ENCODE results near the gene ZBTB38. TPM values are rescaled to one million over a fixed set of nuclear protein-coding genes. Genes with fewer than 3 reads are reported as not detected.

Gene ZBTB38
- total and polyA plus RNA-seq, 2 of the 13 experiments (the other 11 are each of a cell fraction or from before 2014, with no cell fraction given), result 26.8 to 51.7 TPM

GRCh38 chr3:141401095-141401494, 32.8 kb downstream of the ZBTB38 start:
- ATAC-seq (no peak), FAIRE-seq (no peak), DNase-seq (ENCODE audit: low spot score) (no peak)
- no peak overlapping the region for H2AFZ ChIP-seq (ENCODE audit: low read length)
- 73% methylated on average over 1 of the region's 1 CpG for WGBS (ENCODE audit: low lambda C conversion rate)
- intact Hi-C loops (cut with micrococcal nuclease; ENCODE audit: unreplicated experiment) (loop anchor here (2.0 kb wide), 1 partner anchor 40 kb away; no protein-coding TSS in a partner anchor), in situ Hi-C loops (cut with HindIII; ENCODE audit: extremely low pct_ligation_motif_present, low pct_unique_long_range_greater_than_20kb) (loop anchor here (5.0 kb wide), 2 partner anchors 34 to 41 kb away; partner anchors contain the start of gene ZBTB38)
- H3K79me2 ChIP-seq (ENCODE audit: insufficient read depth, low read length), result peaks cover 22% of the 10 kb centered on the region
- CTCF ChIA-PET (ENCODE audit: low intra/inter-chr PET ratio, low total read pairs), result no interaction called here
- peak overlapping the region; percentile 57 for H3K9ac ChIP-seq (ENCODE audit: insufficient read depth, low read depth, low read length)
- peaks cover 52% of the 10 kb centered on the region for H3K4me1 ChIP-seq (ENCODE audit: insufficient read depth, low read length)
- H3K27me3 ChIP-seq (ENCODE audit: control insufficient read depth in 1 of 2, insufficient read depth in 2 of 2, low read length in 2 of 2), result no peaks in the 10 kb centered on the region; a peak in 1 of 5 replicates
- peaks cover 14 to 35% of the 10 kb centered on the region in 2 experiments for H3K36me3 ChIP-seq (replicated peaks in 1 of 2; ENCODE audit: control insufficient read depth in 1 of 2, insufficient read depth in 2 of 2, low read length in 2 of 2)
- peak overlapping the region; percentile 83 for H3K4me2 ChIP-seq (ENCODE audit: low read depth, low read length)
- H3K27ac ChIP-seq (ENCODE audit: extremely low read length, insufficient read depth, low read length), result peak overlapping the region; percentile 90
- TF ChIP-seq MAX (IDR thresholded peaks at IDR 0.05) (0 out of 2 replicates have a peak, but pooled peaks have one; percentile 5), KDM6A (CRISPR knock-in tag; IDR thresholded peaks at IDR 0.05; ENCODE audit: low read depth) (no peak)
- POLR2A ChIA-PET, result interaction anchor here (0.7 to 4.3 kb wide), 16 partner anchors 9 to 89 kb away, joined by 3 to 41 read pairs (median 4); partner anchors contain the start of gene ZBTB38
- BruUV-seq (replicated peaks), result no TSS peak
- H3K9me3 ChIP-seq (ENCODE audit: low read length), result no peaks in the 10 kb centered on the region
- H3K4me3 ChIP-seq (replicated peaks in 1 of 3; ENCODE audit: insufficient read depth in 1 of 3, low read depth in 2 of 3, low read length in 3 of 3), result peak overlapping the region in 2 of 3 experiments; percentile 46 to 77; a peak in 2 of 6 replicates
- no peaks in the 10 kb centered on the region for H4K20me1 ChIP-seq (ENCODE audit: insufficient read depth, low read length)

- ChIA-PET POLR2A (interaction anchor here (0.9 to 4.3 kb wide), 8 partner anchors 9 to 53 kb away, joined by 3 to 41 read pairs (median 18); partner anchors contain the start of gene ZBTB38), CTCF (ENCODE audit: low intra/inter-chr PET ratio, low total read pairs) (interaction anchor here (1.3 kb wide), 1 partner anchor 41 kb away, joined by 3 read pairs; no protein-coding TSS in a partner anchor)
- peak overlapping the region; percentile 93 for H3K9ac ChIP-seq (ENCODE audit: insufficient read depth, low read depth, low read length)
- DNase-seq (ENCODE audit: low spot score), result no peak
- no peaks in the 10 kb centered on the region for H3K9me3 ChIP-seq (ENCODE audit: low read length)
- H3K36me3 ChIP-seq (replicated peaks in 1 of 2; ENCODE audit: control insufficient read depth in 1 of 2, insufficient read depth in 2 of 2, low read length in 2 of 2), result peaks cover 12 to 35% of the 10 kb centered on the region in 2 experiments
- intact Hi-C loops (cut with micrococcal nuclease; ENCODE audit: unreplicated experiment) (loop anchor here (2.0 kb wide), 1 partner anchor 41 kb away; no protein-coding TSS in a partner anchor), in situ Hi-C loops (cut with HindIII; ENCODE audit: extremely low pct_ligation_motif_present, low pct_unique_long_range_greater_than_20kb) (loop anchor here (5.0 kb wide), 2 partner anchors 35 to 40 kb away; partner anchors contain the start of gene ZBTB38)
- TSS peak; percentile 91 for BruUV-seq (replicated peaks)
- H2AFZ ChIP-seq (ENCODE audit: low read length), result no peak overlapping the region
- no peaks in the 10 kb centered on the region for H4K20me1 ChIP-seq (ENCODE audit: insufficient read depth, low read length)
- ATAC-seq, result peak; percentile 80
- peak overlapping the region; percentile 83 for H3K4me2 ChIP-seq (ENCODE audit: low read depth, low read length)
- 42% methylated on average over 8 of the region's 59 CpGs for WGBS (ENCODE audit: low lambda C conversion rate)
- no peaks in the 10 kb centered on the region; a peak in 1 of 5 replicates for H3K27me3 ChIP-seq (ENCODE audit: control insufficient read depth in 1 of 2, insufficient read depth in 2 of 2, low read length in 2 of 2)
- H3K4me1 ChIP-seq (ENCODE audit: insufficient read depth, low read length), result peaks cover 52% of the 10 kb centered on the region
- no peak for FAIRE-seq
- peaks cover 22% of the 10 kb centered on the region for H3K79me2 ChIP-seq (ENCODE audit: insufficient read depth, low read length)
- peak overlapping the region; percentile 62 to 79 (median 77) for H3K4me3 ChIP-seq (replicated peaks in 1 of 3; ENCODE audit: insufficient read depth in 1 of 3, low read depth in 2 of 3, low read length in 3 of 3)
- H3K27ac ChIP-seq (ENCODE audit: extremely low read length, insufficient read depth, low read length), result peak overlapping the region; percentile 90
- peak; percentile 89 for TF ChIP-seq ZBTB38 (CRISPR knock-in tag; IDR thresholded peaks at IDR 0.05)
- TF ChIP-seq ZNF230 (CRISPR knock-in tag; IDR thresholded peaks at IDR 0.05), result 0 out of 2 replicates have a peak, but pooled peaks have one; percentile 12
- TF ChIP-seq POLR2A (IDR thresholded peaks at IDR 0.05; ENCODE audit: insufficient read depth in 1 of 2, low read depth in 2 of 2, low read length in 2 of 2), result 0 out of 4 replicates have a peak, but pooled peaks of 1 of the 2 experiments have one; percentile 23
- TF ChIP-seq TEAD3 (CRISPR knock-in tag; optimal IDR thresholded peaks at IDR 0.05; ENCODE audit: borderline replicate concordance), result peak; percentile 21
- TF ChIP-seq ZNF687 (CRISPR knock-in tag; IDR thresholded peaks at IDR 0.05), result peak; percentile 71; the same call in 1 of the 2 replicates
- TF ChIP-seq ZNF724P (CRISPR knock-in tag; IDR thresholded peaks at IDR 0.05; ENCODE audit: borderline replicate concordance), result no peak
- TF ChIP-seq RBFOX2 (IDR thresholded peaks at IDR 0.05; ENCODE audit: low read depth, low read length), result peak; percentile 94
- peak; percentile 38 for TF ChIP-seq MAX (IDR thresholded peaks at IDR 0.05)
- no peak for TF ChIP-seq KDM1A (CRISPR knock-in tag; IDR thresholded peaks at IDR 0.05)
These were observed 33.5 kb downstream of the ZBTB38 start for GRCh38 chr3:141401573-141402475.

Measured in HepG2 (cell line).